B cell (primary cell): Measurements from ENCODE around the gene DPRX. TPM values are rescaled to one million over a fixed set of nuclear protein-coding genes. Genes with fewer than 3 reads are reported as not detected.

Experiments
- ATAC-seq: fragments of 200-7000 bp; cut with Tn5 transposase; one replicate; pipeline ENCODE4 v1.10.0; 2021; ENCODE audit warnings: low read depth, mild to moderate bottlenecking, moderate number of reproducible peaks, moderate library complexity
- CTCF ChIA-PET: fragments of 350-600 bp; sonication (Branson Sonifier 250); formaldehyde crosslinking; loops from one replicate; lab custom pipeline; 2021; ENCODE audit warnings: antibody characterized with exemption, inconsistent platforms; lab: Charles Lee
- POLR2A ChIA-PET: fragments of 350-600 bp; sonication (Branson Sonifier 250); formaldehyde crosslinking; loops from one replicate; lab custom pipeline; 2021; ENCODE audit warnings: antibody characterized with exemption; lab: Charles Lee
- DNase-seq: peaks from one replicate; pipeline ENCODE4 v3.0.0; 2013
- H2AFZ ChIP-seq: 2 replicates; pipeline ENCODE4 v1.6.1; 2012; ENCODE audit warnings: mild to moderate bottlenecking, low read depth, low read length; ENCODE audit not compliant: insufficient read depth, poor library complexity, severe bottlenecking
- H3K27ac ChIP-seq, 2 donors: 1 replicate in 1 of 2; 2 replicates in 1 of 2; pipeline ENCODE4 v1.5.1; 2012 to 2013; ENCODE audit warnings: low read length in 2 of 2, mild to moderate bottlenecking in 2 of 2, moderate library complexity in 1 of 2
- H3K27me3 ChIP-seq, 4 experiments: fragments of 200-600 bp in 1 of 4; sonication (generic) in 1 of 4; replicated peaks in 1 of 4; 1 replicate in 2 of 4; 2 replicates in 2 of 4; pipeline versions ENCODE4 v1.6.1 to v1.7.0; 2013 to 2016; ENCODE audit warnings: low read length in 3 of 4, mild to moderate bottlenecking in 2 of 4, mixed read lengths in 1 of 4, moderate library complexity in 1 of 4; ENCODE audit not compliant: insufficient read depth in 4 of 4, control insufficient read depth in 3 of 4; ENCODE audit errors: control extremely low read depth in 1 of 4
- H3K36me3 ChIP-seq, 2 experiments: replicated peaks in 1 of 2; 1 replicate in 1 of 2; 2 replicates in 1 of 2; pipeline versions ENCODE4 v1.6.1 to v1.7.1; 2013; ENCODE audit warnings: low read length in 1 of 2; ENCODE audit not compliant: insufficient read depth in 2 of 2, control insufficient read depth in 1 of 2; ENCODE audit errors: control extremely low read depth in 1 of 2, extremely low read depth in 1 of 2
- H3K4me1 ChIP-seq, 2 donors: fragments of 200-600 bp in 1 of 2; sonication (generic) in 1 of 2; 1 replicate in 1 of 2; 2 replicates in 1 of 2; pipeline versions ENCODE4 v1.5.1 to v1.6.1; 2013 to 2017; ENCODE audit warnings: low read length in 2 of 2; ENCODE audit not compliant: control insufficient read depth in 2 of 2, insufficient read depth in 2 of 2
- H3K4me2 ChIP-seq: replicated peaks from 2 replicates; pipeline ENCODE3; 2012; ENCODE audit warnings: mild to moderate bottlenecking, low read depth, low read length; ENCODE audit not compliant: poor library complexity, severe bottlenecking
- H3K4me3 ChIP-seq, 5 experiments: fragments of 200-600 bp in 1 of 5; sonication (generic) in 1 of 5; 1 replicate in 3 of 5; 2 replicates in 2 of 5; pipeline versions ENCODE4 v1.5.1 to v1.7.0; 2011 to 2016; ENCODE audit warnings: low read length in 4 of 5, mild to moderate bottlenecking in 4 of 5, low read depth in 2 of 5, control low read depth in 1 of 5, moderate library complexity in 1 of 5; ENCODE audit not compliant: insufficient read depth in 1 of 5; ENCODE audit errors: control extremely low read depth in 1 of 5, extremely low read depth in 1 of 5
- H3K79me2 ChIP-seq: fragments of 200-600 bp; sonication (generic); one replicate; pipeline ENCODE4 v1.6.0; 2016; ENCODE audit warnings: low read length; ENCODE audit not compliant: control insufficient read depth, insufficient read depth
- H3K9ac ChIP-seq: fragments of 200-600 bp; sonication (generic); 2 replicates; pipeline ENCODE4 v1.6.1; 2017; ENCODE audit warnings: mild to moderate bottlenecking, low read length, moderate library complexity
- H3K9me3 ChIP-seq, 3 donors: one replicate each; pipeline versions ENCODE4 v1.6.1 to v1.7.1; 2013; ENCODE audit warnings: low read length in 2 of 3; ENCODE audit not compliant: control insufficient read depth in 2 of 3, insufficient read depth in 1 of 3; ENCODE audit errors: control extremely low read depth in 1 of 3
- H4K20me1 ChIP-seq: 2 replicates; pipeline ENCODE4 v1.6.0; 2012; ENCODE audit warnings: mild to moderate bottlenecking, low read length; ENCODE audit not compliant: insufficient read depth, control insufficient read depth, poor library complexity, severe bottlenecking
- H3K27ac Mint-ChIP-seq: one replicate; pipeline ENCODE4 v1.8.0; 2021; ENCODE audit warnings: mixed read lengths
- H3K27me3 Mint-ChIP-seq: one replicate; pipeline ENCODE4 v1.8.0; 2021; ENCODE audit warnings: mixed read lengths
- H3K4me1 Mint-ChIP-seq: one replicate; pipeline ENCODE4 v1.8.0; 2021; ENCODE audit warnings: mixed read lengths
- H3K4me3 Mint-ChIP-seq: one replicate; pipeline ENCODE4 v1.8.0; 2021; ENCODE audit warnings: mixed read lengths
- H3K9me3 Mint-ChIP-seq: one replicate; pipeline ENCODE4 v1.8.0; 2022; ENCODE audit warnings: mixed read lengths; ENCODE audit not compliant: insufficient read depth
- EZH2 ChIP-seq: IDR thresholded peaks from 2 replicates; pipeline ENCODE4 v1.6.1; 2012; ENCODE audit warnings: borderline replicate concordance, low read depth, mild to moderate bottlenecking, moderate library complexity, low read length; ENCODE audit not compliant: insufficient read depth, poor library complexity, severe bottlenecking
- WGBS: methylation state at CpG from one replicate; pipeline ENCODE4 v1.1.5; 2013; ENCODE audit warnings: missing lambda C conversion rate; ENCODE audit not compliant: insufficient coverage; 5-methylcytosine and 5-hydroxymethylcytosine counted together
- intact Hi-C: fragments of 100-400 bp; cut with micrococcal nuclease; formaldehyde crosslinking; loops from one replicate; pipeline ENCODE4 v1.10.0; 2022
- polyA plus RNA-seq: library from polyadenylated mRNA; depleted of rRNA; stranded (reverse); fragments of >200 nt; gene quantifications from 2 replicates; pipeline ENCODE4 v1.2.3, GENCODE V29; 2012
- total RNA-seq, 2 donors: library from RNA; stranded (reverse); fragments of 120-200 nt in 1 of 2; gene quantifications; 1 replicate in 1 of 2; 2 replicates in 1 of 2; pipeline versions ENCODE4 v1.2.3 to v1.2.4, GENCODE V29; 2013 to 2022
- TF ChIP-seq, protein P1 (sequence below): fragments of 200-600 bp; IDR thresholded peaks from one replicate; pipeline ENCODE4 v1.8.0; 2022; ENCODE audit warnings: antibody characterized with exemption, mild to moderate bottlenecking

The DPRX gene
- total and polyA plus RNA-seq, 2 donors (not counting 1 experiment from before 2014, with no cell fraction given), result not detected

DNA sequence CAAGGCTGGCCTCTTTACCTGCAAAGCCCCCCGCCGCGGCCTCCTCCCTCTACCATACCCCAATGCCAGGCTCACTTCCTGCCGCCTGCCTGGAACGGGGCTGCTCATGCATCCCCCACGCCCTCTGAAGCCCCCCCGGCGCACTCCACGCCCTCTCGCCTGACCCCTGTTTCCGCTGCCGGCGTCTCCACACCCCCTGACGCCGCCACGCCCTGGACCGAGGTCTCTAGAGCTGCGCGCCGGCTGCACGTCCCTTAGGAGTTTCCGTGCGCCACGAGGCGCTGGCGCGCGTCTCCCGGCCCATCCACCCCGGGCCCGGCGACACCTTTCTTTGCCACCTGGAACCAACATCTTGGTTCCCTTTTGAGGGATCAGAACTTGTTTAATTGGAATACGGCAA lies 16.0 kb downstream of the DPRX start:
- peaks cover 2% of the 10 kb centered on the region for H3K9me3 Mint-ChIP-seq
- Histone ChIP-seq H3K27me3 (no peaks in the 10 kb centered on the region), H3K9ac (no peak overlapping the region), H4K20me1 (no peaks in the 10 kb centered on the region), H3K4me3 (no peak overlapping the region), H3K79me2 (no peaks in the 10 kb centered on the region), H3K9me3 (peaks cover 1 to 49% (median 4%) of the 10 kb centered on the region in 3 donors), H3K4me1 (no peaks in the 10 kb centered on the region), H3K36me3 (no peaks in the 10 kb centered on the region), H3K27ac (no peak overlapping the region), H2AFZ (no peak overlapping the region), H3K4me2 (no peak overlapping the region)
- no peak for TF ChIP-seq EZH2
- TF ChIP-seq, protein P1, sequence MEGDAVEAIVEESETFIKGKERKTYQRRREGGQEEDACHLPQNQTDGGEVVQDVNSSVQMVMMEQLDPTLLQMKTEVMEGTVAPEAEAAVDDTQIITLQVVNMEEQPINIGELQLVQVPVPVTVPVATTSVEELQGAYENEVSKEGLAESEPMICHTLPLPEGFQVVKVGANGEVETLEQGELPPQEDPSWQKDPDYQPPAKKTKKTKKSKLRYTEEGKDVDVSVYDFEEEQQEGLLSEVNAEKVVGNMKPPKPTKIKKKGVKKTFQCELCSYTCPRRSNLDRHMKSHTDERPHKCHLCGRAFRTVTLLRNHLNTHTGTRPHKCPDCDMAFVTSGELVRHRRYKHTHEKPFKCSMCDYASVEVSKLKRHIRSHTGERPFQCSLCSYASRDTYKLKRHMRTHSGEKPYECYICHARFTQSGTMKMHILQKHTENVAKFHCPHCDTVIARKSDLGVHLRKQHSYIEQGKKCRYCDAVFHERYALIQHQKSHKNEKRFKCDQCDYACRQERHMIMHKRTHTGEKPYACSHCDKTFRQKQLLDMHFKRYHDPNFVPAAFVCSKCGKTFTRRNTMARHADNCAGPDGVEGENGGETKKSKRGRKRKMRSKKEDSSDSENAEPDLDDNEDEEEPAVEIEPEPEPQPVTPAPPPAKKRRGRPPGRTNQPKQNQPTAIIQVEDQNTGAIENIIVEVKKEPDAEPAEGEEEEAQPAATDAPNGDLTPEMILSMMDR, result no peak
- ATAC-seq (no peak), DNase-seq (no peak)
- H3K27me3 Mint-ChIP-seq, result no peaks in the 10 kb centered on the region
- ChIA-PET POLR2A (no interaction called here), CTCF (no interaction called here)
- 99% methylated on average over 33 of the region's 33 CpGs for WGBS
- H3K4me1 Mint-ChIP-seq, result no peaks in the 10 kb centered on the region
- intact Hi-C loops, result no loop called here
- no peak overlapping the region for H3K27ac Mint-ChIP-seq
- no peak overlapping the region for H3K4me3 Mint-ChIP-seq

DNA sequence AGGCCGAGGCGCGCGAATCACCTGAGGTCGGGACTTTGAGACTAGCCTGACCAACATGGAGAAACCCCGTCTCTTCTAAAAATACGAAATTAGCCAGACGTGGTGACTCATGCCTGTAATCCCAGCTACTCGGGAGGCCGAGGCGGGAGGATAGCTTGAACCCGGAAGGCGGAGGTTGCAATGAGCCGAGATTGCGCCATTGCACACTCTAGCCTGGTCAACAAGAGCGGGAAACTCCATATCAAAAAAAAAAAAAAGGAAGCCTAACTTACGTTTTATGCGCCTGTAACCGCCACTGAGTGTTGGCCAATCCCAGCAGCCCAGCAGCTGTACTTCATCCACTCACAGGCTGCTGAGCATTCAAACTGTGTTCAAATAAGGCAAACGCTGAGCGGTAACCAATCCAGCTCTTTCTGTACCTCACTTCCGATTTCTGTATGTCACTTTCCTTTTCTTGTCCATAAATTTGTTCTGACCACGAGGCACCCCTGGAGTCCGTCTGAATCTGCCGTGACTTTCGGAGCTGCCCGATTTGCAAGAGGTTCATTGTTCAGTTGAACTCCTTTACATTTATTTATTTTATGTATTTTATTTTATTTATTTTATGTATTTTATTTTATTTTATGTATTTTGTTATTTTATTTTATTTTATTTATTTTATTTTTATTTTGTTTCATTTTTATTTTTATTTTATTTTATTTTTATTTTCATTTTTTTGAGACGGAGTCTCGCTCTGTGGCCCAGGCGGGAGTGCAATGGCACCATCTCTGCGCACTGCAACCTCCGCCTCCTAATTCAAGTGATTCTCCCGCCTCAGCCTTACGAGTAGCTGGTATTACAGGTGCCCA lies 18.2 kb downstream of the DPRX start:
- DNase-seq (no peak), ATAC-seq (no peak)
- Histone ChIP-seq H2AFZ (no peak overlapping the region), H3K9me3 (peaks cover 1 to 50% (median 4%) of the 10 kb centered on the region in 3 donors), H3K79me2 (no peaks in the 10 kb centered on the region), H3K9ac (no peak overlapping the region), H3K27ac (no peak overlapping the region), H3K4me3 (no peak overlapping the region), H3K27me3 (no peaks in the 10 kb centered on the region), H4K20me1 (no peaks in the 10 kb centered on the region), H3K36me3 (no peaks in the 10 kb centered on the region), H3K4me2 (no peak overlapping the region), H3K4me1 (no peaks in the 10 kb centered on the region)
- Mint-ChIP-seq H3K27ac (no peak overlapping the region), H3K9me3 (peaks cover 3% of the 10 kb centered on the region), H3K4me3 (no peak overlapping the region), H3K4me1 (no peaks in the 10 kb centered on the region), H3K27me3 (no peaks in the 10 kb centered on the region)
- 92% methylated on average over 24 of the region's 34 CpGs for WGBS
- CTCF ChIA-PET, result no interaction called here
- intact Hi-C loops, result no loop called here
- TF ChIP-seq, protein P1, result no peak
- TF ChIP-seq EZH2, result no peak
- POLR2A ChIA-PET, result no interaction called here
